ENCODE data around the gene GIPC3.

GIPC3 gene

DNA sequence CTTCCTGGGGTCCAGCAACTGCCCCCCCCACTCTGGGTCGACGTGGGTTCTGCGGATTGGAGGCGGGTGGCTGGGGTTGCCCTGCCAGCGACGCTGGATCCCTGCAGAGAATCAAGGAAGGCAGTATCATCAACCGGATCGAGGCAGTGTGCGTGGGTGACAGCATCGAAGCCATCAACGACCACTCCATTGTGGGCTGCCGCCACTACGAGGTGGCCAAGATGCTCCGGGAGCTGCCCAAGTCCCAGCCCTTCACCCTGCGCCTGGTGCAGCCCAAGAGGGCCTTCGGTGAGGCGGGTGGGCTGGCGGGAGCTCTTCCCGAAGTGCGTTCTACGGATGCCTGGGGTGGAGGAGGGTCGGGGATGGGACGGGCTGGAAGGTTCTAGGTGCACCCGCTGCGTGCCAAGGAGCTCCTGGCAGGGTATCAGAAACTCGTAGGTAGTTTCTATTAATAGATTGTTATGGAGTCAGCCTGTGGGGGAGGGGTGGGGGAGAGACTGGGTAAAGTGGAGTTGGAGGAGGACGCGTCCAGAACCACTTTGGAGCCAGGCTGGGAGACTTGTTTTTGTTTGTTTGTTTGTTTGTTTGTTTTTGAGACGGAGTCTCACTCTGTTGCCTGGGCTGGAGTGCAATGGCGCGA, 1.5 kb downstream of the GIPC3 start:
- TF ChIP-seq, protein P1, sequence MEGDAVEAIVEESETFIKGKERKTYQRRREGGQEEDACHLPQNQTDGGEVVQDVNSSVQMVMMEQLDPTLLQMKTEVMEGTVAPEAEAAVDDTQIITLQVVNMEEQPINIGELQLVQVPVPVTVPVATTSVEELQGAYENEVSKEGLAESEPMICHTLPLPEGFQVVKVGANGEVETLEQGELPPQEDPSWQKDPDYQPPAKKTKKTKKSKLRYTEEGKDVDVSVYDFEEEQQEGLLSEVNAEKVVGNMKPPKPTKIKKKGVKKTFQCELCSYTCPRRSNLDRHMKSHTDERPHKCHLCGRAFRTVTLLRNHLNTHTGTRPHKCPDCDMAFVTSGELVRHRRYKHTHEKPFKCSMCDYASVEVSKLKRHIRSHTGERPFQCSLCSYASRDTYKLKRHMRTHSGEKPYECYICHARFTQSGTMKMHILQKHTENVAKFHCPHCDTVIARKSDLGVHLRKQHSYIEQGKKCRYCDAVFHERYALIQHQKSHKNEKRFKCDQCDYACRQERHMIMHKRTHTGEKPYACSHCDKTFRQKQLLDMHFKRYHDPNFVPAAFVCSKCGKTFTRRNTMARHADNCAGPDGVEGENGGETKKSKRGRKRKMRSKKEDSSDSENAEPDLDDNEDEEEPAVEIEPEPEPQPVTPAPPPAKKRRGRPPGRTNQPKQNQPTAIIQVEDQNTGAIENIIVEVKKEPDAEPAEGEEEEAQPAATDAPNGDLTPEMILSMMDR (IDR thresholded peaks at IDR 0.05) = no peak

DNA sequence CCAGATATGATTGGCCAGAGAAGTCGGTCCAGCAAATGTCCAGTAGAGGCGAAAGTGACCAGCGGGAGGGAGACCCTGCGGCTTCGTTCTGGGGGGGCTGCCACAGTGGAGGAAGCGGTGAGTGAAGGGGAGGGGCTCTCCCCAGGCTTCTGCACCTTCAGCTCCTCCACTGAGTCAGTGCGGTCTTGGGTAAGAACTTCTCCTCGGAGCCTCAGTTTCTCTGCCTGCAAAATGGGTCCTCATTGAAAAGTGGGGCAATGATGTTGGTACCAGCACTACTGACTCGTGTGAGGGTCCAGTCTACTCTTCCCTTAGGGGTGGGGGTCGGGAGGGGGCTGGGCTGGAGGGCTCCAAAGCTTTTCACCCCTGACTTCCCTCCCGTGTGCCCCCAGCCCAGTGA, 4.2 kb downstream of the GIPC3 start:
- TF ChIP-seq, protein P1 (IDR thresholded peaks at IDR 0.05) = no peak

DNA sequence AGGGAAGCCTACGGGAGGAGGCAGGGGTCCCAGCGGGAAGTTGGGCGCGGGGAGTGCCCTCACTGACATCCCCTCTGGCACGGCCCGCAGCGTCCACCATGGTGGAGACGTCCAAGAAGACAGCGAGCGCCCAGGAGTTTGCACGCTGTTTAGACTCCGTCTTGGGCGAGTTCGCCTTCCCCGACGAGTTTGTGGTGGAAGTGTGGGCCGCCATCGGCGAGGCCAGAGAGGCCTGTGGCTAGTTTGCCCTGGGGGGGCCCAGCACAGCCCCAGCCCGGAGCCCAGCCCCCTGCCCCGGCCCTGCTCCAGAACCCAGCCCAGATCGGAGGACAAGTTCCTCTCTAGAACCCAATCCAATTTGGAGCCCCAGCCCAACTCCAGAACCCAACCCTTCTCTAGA, 4.7 kb downstream of the GIPC3 start:
- TF ChIP-seq, protein P1 (IDR thresholded peaks at IDR 0.05) = no peak

DNA sequence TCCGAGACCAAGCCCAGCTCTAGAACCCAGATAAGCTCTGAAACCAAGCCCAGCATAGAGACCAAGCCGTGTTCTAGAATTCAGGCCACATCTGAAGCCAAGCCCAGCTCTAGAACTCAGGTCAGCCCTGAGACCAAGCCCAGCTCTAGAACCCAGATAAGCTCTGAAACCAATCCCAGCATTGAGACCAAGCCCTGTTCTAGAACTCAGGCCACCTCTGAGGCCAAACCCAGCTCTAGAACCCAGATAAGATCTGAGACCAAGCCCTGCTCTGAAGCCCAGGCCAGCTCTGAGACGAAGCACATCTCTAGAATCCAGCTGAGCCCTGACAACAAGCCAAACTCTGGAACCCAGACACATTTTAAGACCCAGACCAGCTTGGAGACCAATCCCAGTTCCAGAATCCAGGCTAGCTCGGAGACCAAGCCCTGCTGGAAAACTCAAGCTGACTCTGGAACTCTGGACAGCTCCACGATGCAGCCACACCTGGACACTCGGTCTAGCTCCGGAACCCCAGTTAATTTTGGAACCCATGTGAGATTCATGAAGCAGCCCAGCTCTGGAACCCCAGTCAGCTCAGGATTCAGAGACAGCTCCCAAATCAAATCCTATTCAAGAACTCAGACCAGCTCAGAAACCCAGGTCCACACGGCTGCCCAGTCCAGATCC, 5.8 kb downstream of the GIPC3 start:
- TF ChIP-seq, protein P1 (IDR thresholded peaks at IDR 0.05) = no peak

DNA sequence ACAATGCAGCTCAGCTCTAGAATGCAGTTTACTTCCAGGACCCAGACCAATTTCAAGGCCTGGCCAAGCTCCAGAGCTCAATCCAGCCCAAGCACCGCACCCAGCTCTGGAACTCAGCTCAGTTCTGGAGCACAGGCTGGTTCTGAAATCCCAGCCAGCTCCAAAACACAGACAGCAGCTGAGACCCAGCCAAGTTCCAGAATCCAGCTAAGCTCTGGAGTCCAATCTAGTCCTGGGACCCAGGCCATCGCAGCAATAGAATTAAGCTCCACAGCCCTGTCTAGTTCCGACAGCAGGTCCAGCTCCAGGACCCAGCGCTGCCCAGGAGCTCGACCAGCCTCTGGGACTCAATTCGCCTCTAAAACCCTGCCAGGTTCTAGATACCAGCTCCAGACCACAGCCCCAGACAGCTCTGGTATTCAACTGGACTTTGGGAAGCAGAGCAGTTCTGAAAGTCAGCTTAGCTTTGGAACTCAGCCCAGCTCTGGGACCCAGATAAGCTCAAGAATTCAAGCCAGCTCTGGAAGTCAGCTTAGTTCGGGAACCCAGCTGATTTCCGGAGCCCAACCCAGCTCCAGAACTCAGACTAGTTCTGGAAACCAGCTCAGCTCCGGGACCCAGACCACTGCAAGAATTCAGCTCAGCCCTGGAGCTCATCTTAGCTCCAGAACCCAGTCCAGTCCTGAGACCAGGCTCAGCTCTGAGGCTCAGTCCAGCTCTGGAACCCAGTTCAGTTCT, 6.8 kb downstream of the GIPC3 start:
- TF ChIP-seq, protein P1 (IDR thresholded peaks at IDR 0.05) = no peak

DNA sequence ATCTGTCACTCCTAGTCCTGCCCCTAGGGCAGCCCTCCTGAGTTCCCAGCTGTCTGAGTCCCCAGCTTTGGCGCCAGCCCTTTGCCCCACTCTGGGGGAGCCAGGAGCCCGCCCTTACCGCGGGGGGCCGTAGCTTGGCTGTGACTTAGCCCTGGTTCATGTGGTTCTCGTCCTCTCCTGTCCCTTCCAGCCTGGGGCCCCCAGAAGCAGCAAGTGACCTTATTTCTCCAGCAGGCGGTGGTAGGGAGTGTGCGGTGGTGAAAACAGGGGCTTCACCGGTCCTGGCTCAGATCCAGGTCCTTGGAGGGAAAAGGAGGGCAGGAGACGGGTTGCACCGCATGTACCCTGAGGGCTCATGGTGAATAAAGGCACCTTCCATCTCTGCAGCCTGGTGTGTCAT, 7.9 kb downstream of the GIPC3 start:
- TF ChIP-seq, protein P1 (IDR thresholded peaks at IDR 0.05) = no peak

DNA sequence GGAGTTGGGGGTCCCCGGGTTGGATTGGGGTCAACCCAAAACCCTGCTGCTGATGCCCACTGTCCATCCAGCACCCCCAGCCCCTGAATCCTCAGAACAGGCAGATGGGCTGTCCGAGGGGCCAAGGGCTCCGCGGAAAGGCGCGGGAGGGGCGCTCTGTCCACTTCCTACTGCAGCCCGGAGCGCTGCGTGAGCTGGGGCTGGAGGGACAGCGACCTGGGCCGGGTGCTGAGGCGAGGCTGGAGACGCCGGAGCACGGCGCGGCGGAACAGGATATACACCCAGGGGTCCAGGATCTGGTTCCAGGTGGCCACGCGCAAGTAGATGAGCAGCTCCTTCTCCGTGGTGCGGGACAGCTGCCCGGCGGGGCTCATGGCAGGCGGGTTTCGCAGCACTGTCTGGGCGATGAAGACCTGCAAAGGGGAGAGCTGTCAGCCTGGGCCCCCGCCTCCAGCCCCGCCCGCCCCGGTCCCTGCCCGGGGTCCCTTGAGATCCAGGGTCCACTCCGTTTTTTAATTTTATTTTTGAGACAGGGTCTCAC, 10.3 kb downstream of the GIPC3 start:
- TF ChIP-seq, protein P1 (IDR thresholded peaks at IDR 0.05) = no peak

Measured in LNCAP (cell line).